Neural cell (in vitro differentiated cells): ENCODE results near the gene ADGRL3. TPM values are rescaled to one million over a fixed set of nuclear protein-coding genes. Genes with fewer than 3 reads are reported as not detected.
"Not testable (repeated sequence)": the region's sequence is repeated elsewhere in the genome, so short reads cannot be mapped to it uniquely, and the experiment has no call there.

Experiments
- H2AFZ ChIP-seq: fragments of 200-600, 300-800 bp; sonication (generic), shearing (Covaris generic); 2 replicates; pipeline ENCODE4 v1.6.0; 2014; ENCODE audit warnings: low read depth, mild to moderate bottlenecking, antibody characterized with exemption, low read length, moderate library complexity
- H3F3A ChIP-seq: fragments of 200-600 bp; shearing (Covaris generic); 2 replicates; pipeline ENCODE4 v1.6.1; 2016; ENCODE audit warnings: mild to moderate bottlenecking, moderate library complexity, mixed read lengths, antibody characterized with exemption, low read length; ENCODE audit not compliant: insufficient read depth, poor library complexity, severe bottlenecking
- H3K27ac ChIP-seq: fragments of 200-600, 300-800 bp; sonication (generic), shearing (Covaris generic); 2 replicates; pipeline ENCODE4 v1.5.1; 2014; ENCODE audit warnings: mild to moderate bottlenecking, low read length, moderate library complexity
- H3K27me3 ChIP-seq: fragments of 300-800, 200-600 bp; sonication (generic), shearing (Covaris generic); 2 replicates; pipeline ENCODE4 v1.6.0; 2014; ENCODE audit warnings: mild to moderate bottlenecking, low read depth, low read length, moderate library complexity; ENCODE audit not compliant: insufficient read depth
- H3K36me3 ChIP-seq: fragments of 300-800, 200-600 bp; sonication (generic), shearing (Covaris generic); 2 replicates; pipeline ENCODE4 v1.5.1; 2014; ENCODE audit warnings: mild to moderate bottlenecking, antibody characterized with exemption, low read length, moderate library complexity; ENCODE audit not compliant: insufficient read depth
- H3K4me2 ChIP-seq: fragments of 300-800, 200-600 bp; sonication (generic), shearing (Covaris generic); 2 replicates; pipeline ENCODE4 v1.6.0; 2014; ENCODE audit warnings: mild to moderate bottlenecking, low read length
- H3K4me3 ChIP-seq: fragments of 300-800, 200-600 bp; sonication (generic), shearing (Covaris generic); 2 replicates; pipeline ENCODE4 v1.5.1; 2014; ENCODE audit warnings: mild to moderate bottlenecking, low read length, moderate library complexity
- H3K79me2 ChIP-seq: fragments of 200-600 bp; shearing (Covaris generic); replicated peaks from 2 replicates; pipeline ENCODE4 v1.6.0; 2014; ENCODE audit warnings: mild to moderate bottlenecking, low read length, moderate library complexity; ENCODE audit not compliant: insufficient read depth
- H3K9ac ChIP-seq: fragments of 300-800, 200-600 bp; sonication (generic), shearing (Covaris generic); 2 replicates; pipeline ENCODE4 v1.6.1; 2016; ENCODE audit warnings: mild to moderate bottlenecking, low read length, mixed read lengths
- H3K9me2 ChIP-seq: fragments of 200-600 bp; shearing (Covaris generic); 2 replicates; pipeline ENCODE4 v1.6.1; 2016; ENCODE audit warnings: mild to moderate bottlenecking, low read length, mixed read lengths; ENCODE audit not compliant: insufficient read depth
- H3K9me3 ChIP-seq: fragments of 200-600, 300-800 bp; sonication (generic), shearing (Covaris generic); 2 replicates; pipeline ENCODE4 v1.6.1; 2016; ENCODE audit warnings: mild to moderate bottlenecking, mixed run types, low read length, moderate library complexity, mixed read lengths
- H4K20me1 ChIP-seq: fragments of 200-600 bp; shearing (Covaris generic); 2 replicates; pipeline ENCODE4 v1.6.1; 2016; ENCODE audit warnings: mild to moderate bottlenecking, mixed run types; ENCODE audit not compliant: insufficient read depth
- CTCF ChIP-seq: fragments of 450-650 bp; IDR thresholded peaks from 2 replicates; pipeline ENCODE4 v1.5.1; 2014; ENCODE audit warnings: antibody characterized with exemption, mild to moderate bottlenecking, moderate library complexity; ENCODE audit not compliant: poor library complexity, severe bottlenecking
- EP300 ChIP-seq: fragments of 450-650 bp; conservative IDR thresholded peaks from 2 replicates; pipeline ENCODE4 v1.6.1; 2014; ENCODE audit warnings: antibody characterized with exemption, mild to moderate bottlenecking, moderate library complexity; ENCODE audit not compliant: poor library complexity, severe bottlenecking
- EZH2 ChIP-seq: fragments of 200-600, 300-800 bp; shearing (Covaris generic), sonication (generic); IDR thresholded peaks from 2 replicates; pipeline ENCODE4 v1.6.1; 2014; ENCODE audit warnings: antibody characterized with exemption, low read length, borderline replicate concordance, mild to moderate bottlenecking; ENCODE audit not compliant: insufficient read depth, poor library complexity, severe bottlenecking
- MXI1 ChIP-seq: fragments of 450-650 bp; conservative IDR thresholded peaks from 2 replicates; pipeline ENCODE4 v1.6.1; 2014; ENCODE audit warnings: antibody characterized with exemption, mild to moderate bottlenecking; ENCODE audit not compliant: poor library complexity, severe bottlenecking
- POLR2AphosphoS5 ChIP-seq: IDR thresholded peaks from 2 replicates; pipeline ENCODE4 v1.6.1; 2012
- RAD21 ChIP-seq: fragments of 450-650 bp; conservative IDR thresholded peaks from 2 replicates; pipeline ENCODE4 v1.6.1; 2014; ENCODE audit warnings: antibody characterized with exemption, mild to moderate bottlenecking, moderate library complexity
- REST ChIP-seq: IDR thresholded peaks from 2 replicates; pipeline ENCODE4 v1.6.1; 2012; ENCODE audit warnings: borderline replicate concordance
- SMC3 ChIP-seq: fragments of 450-650 bp; conservative IDR thresholded peaks from 2 replicates; pipeline ENCODE4 v1.6.1; 2014; ENCODE audit warnings: antibody characterized with exemption, mild to moderate bottlenecking, moderate library complexity; ENCODE audit not compliant: poor library complexity
- TAF1 ChIP-seq: IDR thresholded peaks from 2 replicates; pipeline ENCODE4 v1.6.1; 2012; ENCODE audit warnings: low read depth
- polyA plus RNA-seq: library from polyadenylated mRNA; depleted of rRNA; stranded (reverse); fragments of >200 nt; gene quantifications from 2 replicates; pipeline ENCODE4 v1.2.3, GENCODE V29; 2014

ADGRL3 gene
- polyA plus RNA-seq, 1 donor from 2014 or later = 99.4 TPM

- Histone ChIP-seq H3K36me3 (no peaks in the 10 kb centered on the region), H4K20me1 (no peaks in the 10 kb centered on the region), H3K4me2 (no peak overlapping the region), H3F3A (no peaks in the 10 kb centered on the region), H2AFZ (no peak overlapping the region), H3K79me2 (peaks cover 4% of the 10 kb centered on the region), H3K27me3 (no peaks in the 10 kb centered on the region), H3K27ac (no peak overlapping the region), H3K9ac (no peak overlapping the region), H3K9me3 (peaks cover 6% of the 10 kb centered on the region), H3K4me3 (no peak overlapping the region), H3K9me2 (no peaks in the 10 kb centered on the region)
- TF ChIP-seq TAF1 = no peak
- no peak for TF ChIP-seq REST
- no peak for TF ChIP-seq RAD21
- TF ChIP-seq MXI1 = no peak
- TF ChIP-seq EZH2 = no peak
- no peak for TF ChIP-seq EP300
- TF ChIP-seq POLR2AphosphoS5 = no peak
- TF ChIP-seq CTCF = no peak
- TF ChIP-seq SMC3 = no peak
Observed at GRCh38 chr4:61505773-61506685, 305.9 kb downstream of the ADGRL3 start.

DNA sequence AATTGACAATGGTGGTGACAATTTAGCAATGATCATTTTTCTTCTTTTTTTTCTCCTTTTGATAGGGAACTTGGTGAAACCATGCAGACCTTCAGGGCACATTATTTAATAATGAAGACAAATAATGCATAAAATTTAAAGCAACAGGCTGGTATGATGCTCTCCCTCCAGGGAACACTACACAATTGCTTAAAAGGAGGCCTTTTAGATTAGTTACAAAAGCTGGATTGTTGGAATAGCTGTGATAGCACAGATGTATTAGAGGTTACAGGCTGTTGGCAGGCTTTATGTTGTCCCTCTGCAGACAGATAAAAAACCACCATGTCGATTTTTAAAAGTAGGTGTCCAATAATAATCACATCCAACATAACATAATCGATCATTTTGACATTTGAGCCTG lies 307.0 kb downstream of the ADGRL3 start:
- H3K27ac ChIP-seq = no peak overlapping the region
- H3K9ac ChIP-seq = no peak overlapping the region
- H3K4me3 ChIP-seq = no peak overlapping the region
- no peak overlapping the region for H2AFZ ChIP-seq
- peaks cover 8% of the 10 kb centered on the region for H3K9me3 ChIP-seq
- H3K79me2 ChIP-seq = peaks cover 9% of the 10 kb centered on the region
- H3K36me3 ChIP-seq = no peaks in the 10 kb centered on the region
- H3K9me2 ChIP-seq = no peaks in the 10 kb centered on the region
- H3K4me2 ChIP-seq = no peak overlapping the region
- TF ChIP-seq POLR2AphosphoS5 (no peak), TAF1 (no peak), EP300 (no peak), EZH2 (no peak), SMC3 (no peak)
- no peaks in the 10 kb centered on the region for H3K27me3 ChIP-seq
- H4K20me1 ChIP-seq = no peaks in the 10 kb centered on the region
- H3F3A ChIP-seq = no peaks in the 10 kb centered on the region

- H3K79me2 ChIP-seq = peaks cover 18% of the 10 kb centered on the region
- H3K27ac ChIP-seq, H3K4me2 ChIP-seq, H3K4me3 ChIP-seq, H3F3A ChIP-seq, H3K9me3 ChIP-seq, H2AFZ ChIP-seq, H4K20me1 ChIP-seq, H3K27me3 ChIP-seq, H3K9ac ChIP-seq, H3K36me3 ChIP-seq, H3K9me2 ChIP-seq: not testable (repeated sequence)
Observed at GRCh38 chr4:61509721-61510241, 309.7 kb downstream of the ADGRL3 start.
